SK-MEL-5 (cell line): ENCODE data around the gene ADAMTS9. TPM values are rescaled to one million over a fixed set of nuclear protein-coding genes. Genes with fewer than 3 reads are reported as not detected.

Experiments
- DNase-seq: peaks from one replicate; pipeline ENCODE4 v3.0.0-alpha.2; 2016; ENCODE audit warnings: low read depth, low spot score
- in situ Hi-C: cut with HindIII; loops from 2 replicates; pipeline ENCODE4 v1.10.0; 2016; ENCODE audit warnings: low sequenced_read_pairs, high pct_unique_total_duplicates, low pct_unique_long_range_greater_than_20kb
- total RNA-seq: library from RNA; depleted of rRNA; stranded (reverse); fragments of >200 nt; shearing (Covaris generic); gene quantifications from 2 replicates; pipeline ENCODE4 v1.2.3, GENCODE V29; 2014

Gene ADAMTS9
- total RNA-seq, 1 experiment from 2014 or later = not detected

- in situ Hi-C loops = no loop called here
- no peak for DNase-seq
Measured at GRCh38 chr3:64666171-64666588, 21.6 kb downstream of the ADAMTS9 start.

- in situ Hi-C loops = no loop called here
- DNase-seq = no peak
Measured at GRCh38 chr3:64664397-64664796, 23.4 kb downstream of the ADAMTS9 start.

- DNase-seq = no peak
- in situ Hi-C loops = no loop called here
Measured at GRCh38 chr3:64659617-64659978, 28.2 kb downstream of the ADAMTS9 start.

GRCh38 chr3:64658001-64658400 lies 29.8 kb downstream of the ADAMTS9 start:
- no peak for DNase-seq
- in situ Hi-C loops = no loop called here

GRCh38 chr3:64656544-64656943 lies 31.3 kb downstream of the ADAMTS9 start:
- in situ Hi-C loops = no loop called here

GRCh38 chr3:64655160-64655559 lies 32.6 kb downstream of the ADAMTS9 start:
- in situ Hi-C loops = no loop called here
- no peak for DNase-seq

More at GRCh38 chr3:64656544-64656943, 31.3 kb downstream of the ADAMTS9 start:
- no peak for DNase-seq

- in situ Hi-C loops = no loop called here
- DNase-seq = no peak
Measured at GRCh38 chr3:64654013-64654412, 33.8 kb downstream of the ADAMTS9 start.

GRCh38 chr3:64653101-64653500 lies 34.7 kb downstream of the ADAMTS9 start:
- in situ Hi-C loops = no loop called here
- no peak for DNase-seq

- DNase-seq = no peak
- in situ Hi-C loops = no loop called here
Measured at GRCh38 chr3:64651741-64652241, 36.0 kb downstream of the ADAMTS9 start.

GRCh38 chr3:64651303-64651702 lies 36.5 kb downstream of the ADAMTS9 start:
- no peak for DNase-seq
- in situ Hi-C loops = no loop called here

GRCh38 chr3:64650715-64651114 lies 37.1 kb downstream of the ADAMTS9 start:
- no peak for DNase-seq
- in situ Hi-C loops = no loop called here

GRCh38 chr3:64650096-64650622 lies 37.6 kb downstream of the ADAMTS9 start:
- in situ Hi-C loops = no loop called here
- DNase-seq = no peak

- in situ Hi-C loops = no loop called here
- no peak for DNase-seq
Measured at GRCh38 chr3:64648927-64649906, 38.6 kb downstream of the ADAMTS9 start.

GRCh38 chr3:64647825-64648224 lies 40.0 kb downstream of the ADAMTS9 start:
- DNase-seq = no peak
- in situ Hi-C loops = no loop called here

GRCh38 chr3:64645243-64645642 lies 42.6 kb downstream of the ADAMTS9 start:
- DNase-seq = no peak

GRCh38 chr3:64644483-64644882 lies 43.3 kb downstream of the ADAMTS9 start:
- in situ Hi-C loops = no loop called here
- DNase-seq = no peak

More at GRCh38 chr3:64645243-64645642, 42.6 kb downstream of the ADAMTS9 start:
- in situ Hi-C loops = no loop called here

GRCh38 chr3:64642327-64643151 lies 45.3 kb downstream of the ADAMTS9 start:
- DNase-seq = no peak
- in situ Hi-C loops = no loop called here

GRCh38 chr3:64638981-64639481 lies 48.8 kb downstream of the ADAMTS9 start:
- DNase-seq = no peak
- in situ Hi-C loops = no loop called here
